Measurements from ENCODE around the gene ADIPOQ. TPM values are rescaled to one million over a fixed set of nuclear protein-coding genes. Genes with fewer than 3 reads are reported as not detected.

The ADIPOQ gene
- total RNA-seq, result not detected in 2 replicates

GRCh38 chr3:186842426-186843038 lies at the start of gene ADIPOQ:
Gene ADIPOQ, plus strand, starts transcription at chr3:186842710. Its CDS starts 10,349 bp downstream, at chr3:186853059.

GRCh38 chr3:186806089-186807055 lies 36.1 kb upstream of the ADIPOQ start, which contains the start of gene RFC4:
Gene RFC4, minus strand, starts transcription at chr3:186806482. Its CDS starts 1,769 bp downstream, at chr3:186804713.

Other genes with a start within 250 kb of the ADIPOQ start
- gene AHSG, start 229.7 kb upstream of the ADIPOQ start, total RNA-seq, result not detected in 2 replicates
- gene FETUB, start 202.3 kb upstream of the ADIPOQ start, total RNA-seq, result not detected in 2 replicates
- gene HRG, start 176.7 kb upstream of the ADIPOQ start, total RNA-seq, result not detected in 2 replicates
- not detected in 2 replicates for gene KNG1, start 125.4 kb upstream of the ADIPOQ start, total RNA-seq
- gene EIF4A2, start 59.1 kb upstream of the ADIPOQ start, total RNA-seq, result 383 and 453 TPM in 2 replicates
- 13.4 and 22.9 TPM in 2 replicates for gene RFC4, start 36.2 kb upstream of the ADIPOQ start, total RNA-seq
- gene ST6GAL1, start 87.8 kb downstream of the ADIPOQ start, total RNA-seq, result 84.9 and 106 TPM in 2 replicates

Measured in vein endothelial cell (primary cell).